A549 (cell line): ENCODE results near the gene SLC6A6. TPM values are rescaled to one million over a fixed set of nuclear protein-coding genes. Genes with fewer than 3 reads are reported as not detected.

Experiments
- CBX2 ChIP-seq: fragments of 200-600 bp; sonication (generic); IDR thresholded peaks from 2 replicates; pipeline ENCODE4 v1.6.1; 2016; ENCODE audit warnings: low read depth, mild to moderate bottlenecking, borderline replicate concordance
- CEBPB ChIP-seq, 2 experiments: fragments of >200 bp in 1 of 2; sonication (Bioruptor Twin) in 1 of 2; formaldehyde crosslinking in 1 of 2; IDR thresholded peaks; 2 replicates each; pipeline ENCODE4 v1.6.1; 2012 to 2016
- CTCF ChIP-seq: fragments of >200 bp; sonication (Bioruptor Twin); formaldehyde crosslinking; IDR thresholded peaks from 3 replicates; pipeline ENCODE4 v1.5.1; 2016
- EHMT2 ChIP-seq: fragments of 200-600 bp; sonication (generic); IDR thresholded peaks from 2 replicates; pipeline ENCODE4 v1.6.1; 2016; ENCODE audit warnings: antibody characterized with exemption, low read depth, mild to moderate bottlenecking, moderate library complexity
- ESRRA ChIP-seq: fragments of 150-350 bp; IDR thresholded peaks from 2 replicates; pipeline ENCODE4 v1.6.1; 2014; ENCODE audit warnings: mild to moderate bottlenecking, low read length, borderline replicate concordance
- GATA3 ChIP-seq: IDR thresholded peaks from 2 replicates; pipeline ENCODE4 v1.6.1; 2012; ENCODE audit warnings: borderline replicate concordance
- HDAC2 ChIP-seq: fragments of 200-600 bp; sonication (generic); IDR thresholded peaks from 2 replicates; pipeline ENCODE4 v1.6.1; 2016
- HES2 ChIP-seq: fragments of >200 bp; sonication (Bioruptor Twin); formaldehyde crosslinking; IDR thresholded peaks from 2 replicates; pipeline ENCODE4 v1.6.1; 2016
- HOXA7 ChIP-seq: fragments of 250-450 bp; sonication (Bioruptor Pico); IDR thresholded peaks from 2 replicates; pipeline ENCODE4 v1.5.0; 2020; ENCODE audit warnings: mild to moderate bottlenecking, moderate library complexity
- HOXB13 ChIP-seq: fragments of 250-450 bp; sonication (Bioruptor Pico); IDR thresholded peaks from 2 replicates; pipeline ENCODE4 v1.5.0; 2020; ENCODE audit warnings: low read depth, mild to moderate bottlenecking, moderate library complexity
- JUN ChIP-seq, 2 experiments: fragments of >200 bp; sonication (Bioruptor Twin); formaldehyde crosslinking; IDR thresholded peaks; 2 replicates in 1 of 2; 3 replicates in 1 of 2; pipeline ENCODE4 v1.6.1; 2016 to 2017
- JUNB ChIP-seq: fragments of >200 bp; sonication (Bioruptor Twin); formaldehyde crosslinking; IDR thresholded peaks from 2 replicates; pipeline ENCODE4 v1.6.1; 2016
- KDM1A ChIP-seq: fragments of 200-600 bp; sonication (generic); IDR thresholded peaks from 2 replicates; pipeline ENCODE4 v1.6.1; 2016; ENCODE audit warnings: low read depth, mild to moderate bottlenecking
- KDM5A ChIP-seq: fragments of 200-600 bp; sonication (generic); IDR thresholded peaks from 2 replicates; pipeline ENCODE4 v1.6.1; 2016; ENCODE audit warnings: antibody characterized with exemption, mild to moderate bottlenecking
- MAFK ChIP-seq: fragments of 450-650 bp; IDR thresholded peaks from 2 replicates; pipeline ENCODE4 v1.6.1; 2014; ENCODE audit not compliant: partially characterized antibody
- MAX ChIP-seq: IDR thresholded peaks from 2 replicates; pipeline ENCODE4 v1.6.1; 2012
- MYC ChIP-seq: IDR thresholded peaks from 2 replicates; pipeline ENCODE4 v1.6.1; 2012; ENCODE audit warnings: mild to moderate bottlenecking, inconsistent platforms, low read length, improper control_type of control experiment, borderline replicate concordance
- NFE2L2 ChIP-seq: fragments of 150-350 bp; conservative IDR thresholded peaks from 2 replicates; pipeline ENCODE4 v1.6.1; 2014; ENCODE audit warnings: low read length
- NPAS2 ChIP-seq: fragments of 250-450 bp; sonication (Bioruptor Pico); IDR thresholded peaks from 2 replicates; pipeline ENCODE4 v1.8.0; 2022; ENCODE audit warnings: mild to moderate bottlenecking, moderate library complexity, borderline replicate concordance
- PBX3 ChIP-seq: IDR thresholded peaks from 2 replicates; pipeline ENCODE4 v1.6.1; 2012
- POLR2AphosphoS2 ChIP-seq: conservative IDR thresholded peaks from 2 replicates; pipeline ENCODE4 v1.6.1; 2012; ENCODE audit warnings: low read length, improper control_type of control experiment, inconsistent platforms
- RAD21 ChIP-seq, 2 experiments: fragments of >200 bp in 1 of 2; sonication (Bioruptor Twin) in 1 of 2; formaldehyde crosslinking in 1 of 2; IDR thresholded peaks in 1 of 2; conservative IDR thresholded peaks in 1 of 2; 2 replicates in 1 of 2; 3 replicates in 1 of 2; pipeline ENCODE4 v1.6.1; 2012 to 2018; ENCODE audit warnings: inconsistent platforms in 1 of 2
- RARB ChIP-seq: fragments of 250-450 bp; sonication (Bioruptor Pico); IDR thresholded peaks from 2 replicates; pipeline ENCODE4 v1.8.0; 2021; ENCODE audit warnings: mild to moderate bottlenecking, moderate library complexity
- RNF2 ChIP-seq: fragments of 200-600 bp; sonication (generic); IDR thresholded peaks from 2 replicates; pipeline ENCODE4 v1.6.1; 2016; ENCODE audit warnings: low read depth, mild to moderate bottlenecking, antibody characterized with exemption, moderate library complexity, borderline replicate concordance
- SREBF2 ChIP-seq: fragments of 450-650 bp; IDR thresholded peaks from 2 replicates; pipeline ENCODE4 v1.6.1; 2014; ENCODE audit warnings: mild to moderate bottlenecking, moderate library complexity
- TFCP2L1 ChIP-seq: fragments of 250-450 bp; sonication (Bioruptor Pico); IDR thresholded peaks from 2 replicates; pipeline ENCODE4 v1.5.0; 2021; ENCODE audit warnings: mild to moderate bottlenecking
- TP53 ChIP-seq: fragments of 250-450 bp; sonication (Bioruptor Pico); IDR thresholded peaks from 2 replicates; pipeline ENCODE4 v1.5.0; 2021; ENCODE audit warnings: mild to moderate bottlenecking, moderate library complexity
- USF2 ChIP-seq: fragments of 450-650 bp; IDR thresholded peaks from 2 replicates; pipeline ENCODE4 v1.6.1; 2014; ENCODE audit warnings: antibody characterized with exemption
- ZC3H11A ChIP-seq: fragments of 450-650 bp; IDR thresholded peaks from 2 replicates; pipeline ENCODE4 v1.6.1; 2014; ENCODE audit warnings: antibody characterized with exemption, mild to moderate bottlenecking
- polyA plus RNA-seq, 4 experiments: library from polyadenylated mRNA; depleted of rRNA in 3 of 4; stranded (reverse); fragments of >200 nt; fragmentation: RNase III in 1 of 4; extraction: RNeasy Plus Mini Kit Qiagen cat#74134 plus additional on column Dnase treatment in 1 of 4; gene quantifications; 2 replicates in 3 of 4; 3 replicates in 1 of 4; pipeline ENCODE4 v1.2.3, GENCODE V29; 2011 to 2017
- TF ChIP-seq, protein P1 (sequence below): fragments of 200-600 bp; sonication (generic); IDR thresholded peaks from 2 replicates; pipeline ENCODE4 v1.6.1; 2016; ENCODE audit warnings: antibody characterized with exemption, mild to moderate bottlenecking, moderate library complexity
- TF ChIP-seq, protein P2 (sequence below): fragments of 150-350 bp; IDR thresholded peaks from 2 replicates; pipeline ENCODE4 v1.6.1; 2014; ENCODE audit warnings: low read depth, mild to moderate bottlenecking, low read length

The SLC6A6 gene
- polyA plus RNA-seq, 2 of the 4 experiments (the other 2 are of a cell fraction) = 73.3 to 73.8 TPM

DNA sequence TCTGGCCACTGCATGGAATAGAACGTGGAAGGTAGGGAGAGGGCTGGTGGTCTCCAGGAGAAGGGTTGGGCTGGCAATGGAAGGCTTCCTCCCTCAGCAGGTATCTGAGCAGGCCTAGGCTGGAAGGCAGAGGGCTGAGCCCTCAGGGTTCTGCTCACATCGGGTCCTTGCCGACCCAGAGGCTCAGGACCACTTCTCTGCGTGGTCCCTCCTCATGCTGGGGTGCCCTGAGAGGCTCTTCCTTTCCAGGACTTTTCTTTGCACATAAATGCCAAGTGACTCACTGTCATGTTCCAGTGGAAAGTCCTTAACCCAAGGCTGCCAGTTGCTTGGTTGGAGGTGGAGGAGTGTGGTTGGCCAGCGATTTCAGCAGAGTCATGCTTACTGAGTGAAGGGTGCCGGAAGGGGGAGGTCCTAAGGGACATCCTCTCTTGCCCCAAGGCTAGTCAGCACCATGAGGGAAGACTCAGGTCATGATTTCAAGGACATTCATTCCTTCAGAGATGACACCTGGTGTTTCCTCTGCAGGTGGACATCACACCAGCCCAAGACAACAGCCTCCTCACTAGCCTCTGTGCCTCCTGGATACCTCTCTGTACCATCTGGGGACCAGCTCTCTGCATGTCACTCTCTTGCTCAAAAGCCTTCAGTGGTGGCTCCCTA, 8.2 kb downstream of the SLC6A6 start (continued):
- TF ChIP-seq EHMT2 (no peak), KDM5A (no peak), ESRRA (peak; percentile 83; the same call in 1 of the 2 replicates), CEBPB (IDR thresholded peaks at IDR 0.05) (0 out of 4 replicates have a peak, but pooled peaks of 1 of the 2 experiments have one; percentile 36), NFE2L2 (peak; percentile 98), MAX (peak; percentile 75), MYC (no peak; the same call in 1 of the 2 replicates), ZC3H11A (no peak), JUN (IDR thresholded peaks at IDR 0.05) (peak; percentile 54 to 84; a peak in 3 of 5 replicates), HOXA7 (CRISPR knock-in tag) (no peak; the same call in 1 of the 2 replicates), RNF2 (no peak), TP53 (CRISPR knock-in tag) (peak; percentile 88), HES2 (no peak), NPAS2 (CRISPR knock-in tag) (no peak), RARB (CRISPR knock-in tag) (no peak; the same call in 1 of the 2 replicates), CTCF (no peak), GATA3 (peak; percentile 43; the same call in 1 of the 2 replicates), HOXB13 (CRISPR knock-in tag) (peak; percentile 34; the same call in 1 of the 2 replicates), SREBF2 (no peak), CBX2 (no peak), USF2 (no peak), POLR2AphosphoS2 (no peak; the same call in 1 of the 2 replicates), KDM1A (no peak), PBX3 (no peak), TFCP2L1 (CRISPR knock-in tag) (0 out of 2 replicates have a peak, but pooled peaks have one; percentile 7), MAFK (peak; percentile 99), RAD21 (conservative IDR thresholded peaks at IDR 0.05 in 1 of 2, IDR thresholded peaks at IDR 0.05 in 1 of 2) (no peak), JUNB (peak; percentile 63), HDAC2 (no peak)
- TF ChIP-seq, protein P1, sequence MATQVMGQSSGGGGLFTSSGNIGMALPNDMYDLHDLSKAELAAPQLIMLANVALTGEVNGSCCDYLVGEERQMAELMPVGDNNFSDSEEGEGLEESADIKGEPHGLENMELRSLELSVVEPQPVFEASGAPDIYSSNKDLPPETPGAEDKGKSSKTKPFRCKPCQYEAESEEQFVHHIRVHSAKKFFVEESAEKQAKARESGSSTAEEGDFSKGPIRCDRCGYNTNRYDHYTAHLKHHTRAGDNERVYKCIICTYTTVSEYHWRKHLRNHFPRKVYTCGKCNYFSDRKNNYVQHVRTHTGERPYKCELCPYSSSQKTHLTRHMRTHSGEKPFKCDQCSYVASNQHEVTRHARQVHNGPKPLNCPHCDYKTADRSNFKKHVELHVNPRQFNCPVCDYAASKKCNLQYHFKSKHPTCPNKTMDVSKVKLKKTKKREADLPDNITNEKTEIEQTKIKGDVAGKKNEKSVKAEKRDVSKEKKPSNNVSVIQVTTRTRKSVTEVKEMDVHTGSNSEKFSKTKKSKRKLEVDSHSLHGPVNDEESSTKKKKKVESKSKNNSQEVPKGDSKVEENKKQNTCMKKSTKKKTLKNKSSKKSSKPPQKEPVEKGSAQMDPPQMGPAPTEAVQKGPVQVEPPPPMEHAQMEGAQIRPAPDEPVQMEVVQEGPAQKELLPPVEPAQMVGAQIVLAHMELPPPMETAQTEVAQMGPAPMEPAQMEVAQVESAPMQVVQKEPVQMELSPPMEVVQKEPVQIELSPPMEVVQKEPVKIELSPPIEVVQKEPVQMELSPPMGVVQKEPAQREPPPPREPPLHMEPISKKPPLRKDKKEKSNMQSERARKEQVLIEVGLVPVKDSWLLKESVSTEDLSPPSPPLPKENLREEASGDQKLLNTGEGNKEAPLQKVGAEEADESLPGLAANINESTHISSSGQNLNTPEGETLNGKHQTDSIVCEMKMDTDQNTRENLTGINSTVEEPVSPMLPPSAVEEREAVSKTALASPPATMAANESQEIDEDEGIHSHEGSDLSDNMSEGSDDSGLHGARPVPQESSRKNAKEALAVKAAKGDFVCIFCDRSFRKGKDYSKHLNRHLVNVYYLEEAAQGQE = no peak
- TF ChIP-seq, protein P2, sequence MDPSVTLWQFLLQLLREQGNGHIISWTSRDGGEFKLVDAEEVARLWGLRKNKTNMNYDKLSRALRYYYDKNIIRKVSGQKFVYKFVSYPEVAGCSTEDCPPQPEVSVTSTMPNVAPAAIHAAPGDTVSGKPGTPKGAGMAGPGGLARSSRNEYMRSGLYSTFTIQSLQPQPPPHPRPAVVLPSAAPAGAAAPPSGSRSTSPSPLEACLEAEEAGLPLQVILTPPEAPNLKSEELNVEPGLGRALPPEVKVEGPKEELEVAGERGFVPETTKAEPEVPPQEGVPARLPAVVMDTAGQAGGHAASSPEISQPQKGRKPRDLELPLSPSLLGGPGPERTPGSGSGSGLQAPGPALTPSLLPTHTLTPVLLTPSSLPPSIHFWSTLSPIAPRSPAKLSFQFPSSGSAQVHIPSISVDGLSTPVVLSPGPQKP = no peak
